Measurements from ENCODE around the gene KCNJ15.

The KCNJ15 gene

DNA sequence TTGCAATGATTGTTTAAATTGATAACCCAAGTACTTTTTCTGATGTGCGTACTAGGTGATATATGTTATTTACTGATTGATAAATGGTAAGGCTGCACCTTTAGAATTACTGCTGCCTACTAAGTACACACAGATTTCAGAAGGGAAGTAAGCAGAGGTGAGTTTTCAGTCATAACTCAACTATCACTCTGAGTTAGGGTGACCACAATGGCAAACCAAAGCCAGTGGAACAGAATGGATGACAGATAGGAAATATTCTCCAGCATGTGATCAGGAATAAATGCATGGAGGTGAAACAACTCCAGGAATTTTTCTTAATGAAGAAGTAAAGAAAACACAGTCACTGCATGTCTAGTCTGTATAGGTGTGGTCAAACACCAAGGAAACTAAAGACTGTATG, 7.5 kb upstream of the KCNJ15 start:
- no peak for DNase-seq (ENCODE audit: low read depth)
- H3K4me3 ChIP-seq (replicated peaks; ENCODE audit: low read depth, low read length): no peak overlapping the region
- TF ChIP-seq, protein P1, sequence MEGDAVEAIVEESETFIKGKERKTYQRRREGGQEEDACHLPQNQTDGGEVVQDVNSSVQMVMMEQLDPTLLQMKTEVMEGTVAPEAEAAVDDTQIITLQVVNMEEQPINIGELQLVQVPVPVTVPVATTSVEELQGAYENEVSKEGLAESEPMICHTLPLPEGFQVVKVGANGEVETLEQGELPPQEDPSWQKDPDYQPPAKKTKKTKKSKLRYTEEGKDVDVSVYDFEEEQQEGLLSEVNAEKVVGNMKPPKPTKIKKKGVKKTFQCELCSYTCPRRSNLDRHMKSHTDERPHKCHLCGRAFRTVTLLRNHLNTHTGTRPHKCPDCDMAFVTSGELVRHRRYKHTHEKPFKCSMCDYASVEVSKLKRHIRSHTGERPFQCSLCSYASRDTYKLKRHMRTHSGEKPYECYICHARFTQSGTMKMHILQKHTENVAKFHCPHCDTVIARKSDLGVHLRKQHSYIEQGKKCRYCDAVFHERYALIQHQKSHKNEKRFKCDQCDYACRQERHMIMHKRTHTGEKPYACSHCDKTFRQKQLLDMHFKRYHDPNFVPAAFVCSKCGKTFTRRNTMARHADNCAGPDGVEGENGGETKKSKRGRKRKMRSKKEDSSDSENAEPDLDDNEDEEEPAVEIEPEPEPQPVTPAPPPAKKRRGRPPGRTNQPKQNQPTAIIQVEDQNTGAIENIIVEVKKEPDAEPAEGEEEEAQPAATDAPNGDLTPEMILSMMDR (IDR thresholded peaks at IDR 0.05; ENCODE audit: low read length, missing control alignments): no peak

DNA sequence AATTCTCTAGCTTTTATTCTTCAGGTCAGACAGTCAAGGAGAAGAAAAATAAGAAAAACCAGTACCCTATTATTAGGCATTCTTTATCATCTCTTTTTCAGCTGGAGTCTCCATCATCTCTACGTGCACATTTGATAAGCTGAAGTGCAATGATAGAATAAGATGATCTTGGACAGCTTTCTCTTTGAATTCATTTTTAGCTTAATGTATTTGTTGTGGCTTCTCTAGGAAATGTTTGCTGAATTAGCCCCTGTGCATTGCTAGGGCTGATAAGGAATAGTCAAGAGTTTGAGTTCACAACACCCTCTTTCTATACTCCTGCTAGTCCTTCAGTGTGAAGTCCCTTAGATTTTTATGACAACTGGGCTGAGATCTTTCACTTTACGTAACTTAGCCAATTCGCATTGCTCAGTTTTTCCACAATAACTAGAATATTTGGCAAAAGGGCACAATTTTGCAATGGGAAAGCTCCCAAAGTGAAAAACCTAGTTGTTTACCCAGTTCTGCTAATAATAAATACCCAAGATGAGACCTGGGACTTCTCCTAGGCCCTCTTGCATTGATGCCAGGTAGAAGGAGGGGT, 7.0 kb upstream of the KCNJ15 start:
- TF ChIP-seq, protein P1 (IDR thresholded peaks at IDR 0.05; ENCODE audit: low read length, missing control alignments): no peak

GRCh38 chr21:38250991-38251418, 5.8 kb upstream of the KCNJ15 start:
- TF ChIP-seq, protein P1 (IDR thresholded peaks at IDR 0.05; ENCODE audit: low read length, missing control alignments): no peak
- no peak for DNase-seq (ENCODE audit: low read depth)
- H3K4me3 ChIP-seq (replicated peaks; ENCODE audit: low read depth, low read length): no peak overlapping the region

More for the DNA sequence above, 7.0 kb upstream of the KCNJ15 start:
- DNase-seq (ENCODE audit: low read depth): no peak
- H3K4me3 ChIP-seq (replicated peaks; ENCODE audit: low read depth, low read length): no peak overlapping the region

DNA sequence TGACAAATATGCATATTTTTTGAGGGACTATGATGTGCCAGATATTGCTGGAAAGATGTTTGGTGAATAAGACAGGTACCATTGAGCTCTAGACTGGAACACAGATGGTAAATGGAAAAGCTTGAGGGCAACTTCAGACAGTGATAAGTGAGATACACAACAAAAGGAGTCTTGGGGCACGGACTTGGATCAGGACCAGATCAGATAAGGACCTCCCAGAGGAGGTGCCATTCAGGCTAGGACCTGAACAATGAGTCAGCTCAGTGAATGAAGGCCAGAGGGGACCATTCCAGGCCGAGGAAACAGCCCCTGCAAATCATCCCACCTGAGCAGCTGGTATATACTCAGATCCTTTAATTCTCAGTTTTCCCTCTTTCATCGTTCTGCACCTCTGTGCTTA, 1.8 kb upstream of the KCNJ15 start:
- TF ChIP-seq, protein P1 (IDR thresholded peaks at IDR 0.05; ENCODE audit: low read length, missing control alignments): no peak

DNA sequence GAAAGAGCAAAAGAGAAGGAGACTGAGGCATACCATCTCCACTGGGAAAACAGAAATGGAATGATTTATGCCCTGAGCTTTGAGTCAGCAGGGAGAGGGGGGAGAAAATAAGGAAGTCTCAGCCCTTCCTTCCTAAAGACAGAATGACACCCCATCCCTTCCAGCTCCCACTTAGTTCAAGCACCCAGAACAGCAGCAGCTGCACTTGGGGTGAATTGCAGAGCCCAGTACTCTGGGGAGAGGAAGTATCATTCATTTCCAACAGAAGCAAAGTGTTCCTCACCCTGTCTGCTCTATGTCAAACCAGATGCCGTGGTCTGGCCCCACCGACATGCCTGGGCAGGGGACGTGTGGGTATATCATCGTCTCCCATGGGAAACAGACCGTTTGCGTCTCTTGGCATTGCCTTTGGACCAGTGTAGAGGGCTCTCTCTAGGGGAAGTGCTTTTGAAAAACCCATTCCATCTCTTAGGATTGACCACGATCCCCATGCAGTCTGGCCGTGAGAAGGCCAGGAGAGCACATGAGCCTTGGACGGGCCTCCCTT, 1.1 kb upstream of the KCNJ15 start:
- no peak for DNase-seq (ENCODE audit: low read depth)
- TF ChIP-seq, protein P1 (IDR thresholded peaks at IDR 0.05; ENCODE audit: low read length, missing control alignments): no peak
- H3K4me3 ChIP-seq (replicated peaks; ENCODE audit: low read depth, low read length): no peak overlapping the region

More for the DNA sequence above, 1.8 kb upstream of the KCNJ15 start:
- DNase-seq (ENCODE audit: low read depth): no peak
- no peak overlapping the region for H3K4me3 ChIP-seq (replicated peaks; ENCODE audit: low read depth, low read length)

DNA sequence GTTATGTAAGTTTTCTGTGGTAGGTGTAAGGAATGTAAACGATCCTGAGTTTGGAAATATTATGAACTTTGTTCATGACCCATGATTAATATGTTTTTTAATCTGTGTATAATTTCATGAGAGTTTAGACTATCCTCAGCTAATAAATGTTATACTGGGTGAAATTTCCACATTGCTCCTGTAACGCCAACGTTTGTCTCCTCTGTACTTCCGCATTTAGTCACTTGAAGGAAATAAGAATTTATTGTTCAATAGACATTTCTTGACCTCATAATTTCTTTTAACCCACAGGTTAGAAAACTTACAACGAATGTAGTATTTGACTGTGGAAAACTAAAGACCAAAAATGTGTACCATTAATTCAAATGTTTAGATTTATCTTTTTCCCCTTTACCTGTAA, 876 bp downstream of the KCNJ15 start:
- TF ChIP-seq, protein P1 (IDR thresholded peaks at IDR 0.05; ENCODE audit: low read length, missing control alignments): no peak
- no peak overlapping the region for H3K4me3 ChIP-seq (replicated peaks; ENCODE audit: low read depth, low read length)

More for the DNA sequence above, 876 bp downstream of the KCNJ15 start:
- no peak for DNase-seq (ENCODE audit: low read depth)

All from fibroblast of pulmonary artery (primary cell).